Measurements from ENCODE around the gene THAP7. TPM values are rescaled to one million over a fixed set of nuclear protein-coding genes. Genes with fewer than 3 reads are reported as not detected.

THAP7 gene
- total RNA-seq, 1 experiment from 2014 or later: 33.7 TPM

DNA sequence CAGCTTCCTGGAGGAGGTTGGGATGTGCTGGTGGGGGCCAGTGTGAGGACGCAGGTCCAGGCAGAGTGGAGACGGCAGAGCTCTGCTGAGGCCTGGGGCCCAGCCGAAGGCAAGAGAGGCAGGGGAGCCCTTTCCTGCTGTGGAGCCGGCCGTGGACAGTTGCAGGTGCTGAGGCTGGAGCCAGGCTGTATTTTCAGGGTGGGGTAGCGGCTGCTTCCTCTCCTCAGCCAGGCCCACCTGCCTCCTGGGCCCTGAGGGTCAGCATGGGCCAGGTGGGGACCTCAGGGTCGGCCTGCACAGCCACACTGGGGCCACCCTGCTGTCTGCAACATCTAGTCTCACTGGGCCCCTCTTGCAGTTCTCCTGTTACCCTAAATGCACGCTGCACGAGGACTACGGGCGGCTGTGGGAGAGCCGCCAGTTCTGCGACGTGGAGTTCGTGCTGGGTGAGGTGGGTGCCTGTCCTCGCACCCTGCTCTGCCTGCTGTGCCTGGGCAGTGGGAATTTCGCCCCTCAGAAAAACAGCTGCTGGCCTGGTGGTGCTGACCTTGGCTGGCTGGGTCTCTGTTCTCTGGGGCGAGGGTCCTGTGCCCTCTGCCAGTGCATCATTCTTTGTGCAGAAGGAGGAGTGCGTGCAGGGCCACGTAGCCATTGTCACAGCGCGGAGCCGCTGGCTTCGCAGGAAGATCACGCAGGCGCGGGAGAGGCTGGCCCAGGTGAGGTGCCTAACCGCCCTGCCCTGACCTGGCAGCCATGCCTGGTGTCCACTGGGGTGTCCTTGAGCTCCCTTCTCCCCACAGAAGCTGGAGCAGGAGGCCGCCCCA is 8.4 kb downstream of the THAP7 start:
- H3K4me2 ChIP-seq (ENCODE audit: low read depth, low read length, poor library complexity, severe bottlenecking): no peak overlapping the region
- no peaks in the 10 kb centered on the region for H3K27me3 ChIP-seq (ENCODE audit: low read length)
- H3K9me2 ChIP-seq (replicated peaks; ENCODE audit: insufficient read depth, low read length): no peaks in the 10 kb centered on the region
- no peak for DNase-seq
- H3K79me2 ChIP-seq (ENCODE audit: low read length): no peaks in the 10 kb centered on the region
- H4K20me1 ChIP-seq (ENCODE audit: insufficient read depth, low read depth, low read length): no peaks in the 10 kb centered on the region
- no peaks in the 10 kb centered on the region for H3K4me1 ChIP-seq (ENCODE audit: low read length)
- no peaks in the 10 kb centered on the region; the same call in 1 of the 2 replicates for H3K36me3 ChIP-seq (ENCODE audit: insufficient read depth, low read length)
- H3K9ac ChIP-seq (ENCODE audit: low read length): no peak overlapping the region
- no peak overlapping the region for H2AFZ ChIP-seq (ENCODE audit: low read length)
- H3K9me3 ChIP-seq (ENCODE audit: low read length): no peaks in the 10 kb centered on the region
- H3K4me3 ChIP-seq (ENCODE audit: low read length): no peak overlapping the region
- H3K27ac ChIP-seq (ENCODE audit: low read length): no peak overlapping the region

GRCh38 chr22:20992456-20993303 is 9.2 kb downstream of the THAP7 start:
- H3K9me2 ChIP-seq (replicated peaks; ENCODE audit: insufficient read depth, low read length): no peaks in the 10 kb centered on the region
- no peak for DNase-seq
- no peaks in the 10 kb centered on the region for H3K9me3 ChIP-seq (ENCODE audit: low read length)
- no peaks in the 10 kb centered on the region for H3K27me3 ChIP-seq (ENCODE audit: low read length)
- no peak overlapping the region for H3K4me2 ChIP-seq (ENCODE audit: low read depth, low read length, poor library complexity, severe bottlenecking)
- H4K20me1 ChIP-seq (ENCODE audit: insufficient read depth, low read depth, low read length): no peaks in the 10 kb centered on the region
- H3K9ac ChIP-seq (ENCODE audit: low read length): no peak overlapping the region
- H3K36me3 ChIP-seq (ENCODE audit: insufficient read depth, low read length): no peaks in the 10 kb centered on the region; the same call in 1 of the 2 replicates
- no peak overlapping the region for H3K27ac ChIP-seq (ENCODE audit: low read length)
- no peaks in the 10 kb centered on the region for H3K4me1 ChIP-seq (ENCODE audit: low read length)
- no peak overlapping the region for H2AFZ ChIP-seq (ENCODE audit: low read length)
- no peaks in the 10 kb centered on the region for H3K79me2 ChIP-seq (ENCODE audit: low read length)
- H3K4me3 ChIP-seq (ENCODE audit: low read length): no peak overlapping the region

GRCh38 chr22:20992056-20992442 is 9.9 kb downstream of the THAP7 start:
- no peak for DNase-seq
- Histone ChIP-seq H3K27me3 (ENCODE audit: low read length) (no peaks in the 10 kb centered on the region), H3K36me3 (ENCODE audit: insufficient read depth, low read length) (no peaks in the 10 kb centered on the region), H4K20me1 (ENCODE audit: insufficient read depth, low read depth, low read length) (no peaks in the 10 kb centered on the region), H3K9me3 (ENCODE audit: low read length) (no peaks in the 10 kb centered on the region), H3K4me2 (ENCODE audit: low read depth, low read length, poor library complexity, severe bottlenecking) (no peak overlapping the region), H3K27ac (ENCODE audit: low read length) (no peak overlapping the region), H3K4me3 (ENCODE audit: low read length) (no peak overlapping the region), H2AFZ (ENCODE audit: low read length) (no peak overlapping the region), H3K79me2 (ENCODE audit: low read length) (no peaks in the 10 kb centered on the region), H3K4me1 (ENCODE audit: low read length) (no peaks in the 10 kb centered on the region), H3K9me2 (replicated peaks; ENCODE audit: insufficient read depth, low read length) (no peaks in the 10 kb centered on the region), H3K9ac (ENCODE audit: low read length) (no peak overlapping the region)

- no peak for DNase-seq
- no peaks in the 10 kb centered on the region; the same call in 1 of the 2 replicates for H3K36me3 ChIP-seq (ENCODE audit: insufficient read depth, low read length)
- H3K4me3 ChIP-seq (ENCODE audit: low read length): no peak overlapping the region
- no peaks in the 10 kb centered on the region for H3K27me3 ChIP-seq (ENCODE audit: low read length)
- no peaks in the 10 kb centered on the region for H3K9me2 ChIP-seq (replicated peaks; ENCODE audit: insufficient read depth, low read length)
- H3K27ac ChIP-seq (ENCODE audit: low read length): no peak overlapping the region
- H3K9me3 ChIP-seq (ENCODE audit: low read length): no peaks in the 10 kb centered on the region
- no peak overlapping the region for H3K9ac ChIP-seq (ENCODE audit: low read length)
- no peaks in the 10 kb centered on the region for H3K79me2 ChIP-seq (ENCODE audit: low read length)
- no peaks in the 10 kb centered on the region for H4K20me1 ChIP-seq (ENCODE audit: insufficient read depth, low read depth, low read length)
- H2AFZ ChIP-seq (ENCODE audit: low read length): no peak overlapping the region
- H3K4me2 ChIP-seq (ENCODE audit: low read depth, low read length, poor library complexity, severe bottlenecking): no peak overlapping the region
- no peaks in the 10 kb centered on the region for H3K4me1 ChIP-seq (ENCODE audit: low read length)
Observed at GRCh38 chr22:20991252-20992055, 10.5 kb downstream of the THAP7 start.

- Histone ChIP-seq H3K79me2 (ENCODE audit: low read length) (no peaks in the 10 kb centered on the region), H3K4me2 (ENCODE audit: low read depth, low read length, poor library complexity, severe bottlenecking) (no peak overlapping the region), H3K9ac (ENCODE audit: low read length) (no peak overlapping the region), H3K27ac (ENCODE audit: low read length) (no peak overlapping the region), H3K27me3 (ENCODE audit: low read length) (no peaks in the 10 kb centered on the region), H3K36me3 (ENCODE audit: insufficient read depth, low read length) (peaks cover 4% of the 10 kb centered on the region; the same call in 1 of the 2 replicates), H3K9me2 (replicated peaks; ENCODE audit: insufficient read depth, low read length) (no peaks in the 10 kb centered on the region), H3K4me3 (ENCODE audit: low read length) (no peak overlapping the region), H4K20me1 (ENCODE audit: insufficient read depth, low read depth, low read length) (no peaks in the 10 kb centered on the region), H2AFZ (ENCODE audit: low read length) (no peak overlapping the region), H3K9me3 (ENCODE audit: low read length) (no peaks in the 10 kb centered on the region), H3K4me1 (ENCODE audit: low read length) (no peaks in the 10 kb centered on the region)
- DNase-seq: no peak
Observed at GRCh38 chr22:20990184-20991180, 11.4 kb downstream of the THAP7 start.

GRCh38 chr22:20989323-20990138 is 12.4 kb downstream of the THAP7 start:
- peaks cover 4% of the 10 kb centered on the region; the same call in 1 of the 2 replicates for H3K36me3 ChIP-seq (ENCODE audit: insufficient read depth, low read length)

More at GRCh38 chr22:20989323-20990138, 12.4 kb downstream of the THAP7 start:
- no peak overlapping the region for H3K4me2 ChIP-seq (ENCODE audit: low read depth, low read length, poor library complexity, severe bottlenecking)
- DNase-seq: no peak
- H3K4me3 ChIP-seq (ENCODE audit: low read length): no peak overlapping the region
- no peaks in the 10 kb centered on the region for H3K9me2 ChIP-seq (replicated peaks; ENCODE audit: insufficient read depth, low read length)
- H2AFZ ChIP-seq (ENCODE audit: low read length): no peak overlapping the region
- no peaks in the 10 kb centered on the region for H3K9me3 ChIP-seq (ENCODE audit: low read length)
- H4K20me1 ChIP-seq (ENCODE audit: insufficient read depth, low read depth, low read length): no peaks in the 10 kb centered on the region
- no peaks in the 10 kb centered on the region for H3K4me1 ChIP-seq (ENCODE audit: low read length)
- H3K27me3 ChIP-seq (ENCODE audit: low read length): no peaks in the 10 kb centered on the region
- no peak overlapping the region for H3K9ac ChIP-seq (ENCODE audit: low read length)
- no peaks in the 10 kb centered on the region for H3K79me2 ChIP-seq (ENCODE audit: low read length)
- no peak overlapping the region for H3K27ac ChIP-seq (ENCODE audit: low read length)

Measured in Karpas-422 (cell line).